T-helper 2 cell treated with Interferon-gamma antibody and Interleukin-4, amounts not matched to agents 5 μg/mL and 100 μg/mL, for 36 hours (primary cell): ENCODE results near the gene LUZP1.

Source experiments
- DNase-seq: peaks from one replicate; pipeline ENCODE4 v3.0.0; 2021; ENCODE audit warnings: low spot score
- H3K27ac Mint-ChIP-seq: one replicate; pipeline ENCODE4 v1.8.0; 2021; ENCODE audit warnings: mild to moderate bottlenecking, mixed read lengths
- H3K27me3 Mint-ChIP-seq: one replicate; pipeline ENCODE4 v1.8.0; 2021; ENCODE audit warnings: low read depth, mixed read lengths
- H3K36me3 Mint-ChIP-seq: one replicate; pipeline ENCODE4 v1.8.0; 2021; ENCODE audit warnings: low read depth, mixed read lengths
- H3K4me1 Mint-ChIP-seq: one replicate; pipeline ENCODE4 v1.8.0; 2021; ENCODE audit warnings: low read depth, mixed read lengths
- H3K4me3 Mint-ChIP-seq: one replicate; pipeline ENCODE4 v1.8.0; 2022; ENCODE audit warnings: mild to moderate bottlenecking, moderate library complexity, mixed read lengths
- H3K9me3 Mint-ChIP-seq: one replicate; pipeline ENCODE4 v1.8.0; 2021; ENCODE audit warnings: mixed read lengths

The LUZP1 gene

DNA sequence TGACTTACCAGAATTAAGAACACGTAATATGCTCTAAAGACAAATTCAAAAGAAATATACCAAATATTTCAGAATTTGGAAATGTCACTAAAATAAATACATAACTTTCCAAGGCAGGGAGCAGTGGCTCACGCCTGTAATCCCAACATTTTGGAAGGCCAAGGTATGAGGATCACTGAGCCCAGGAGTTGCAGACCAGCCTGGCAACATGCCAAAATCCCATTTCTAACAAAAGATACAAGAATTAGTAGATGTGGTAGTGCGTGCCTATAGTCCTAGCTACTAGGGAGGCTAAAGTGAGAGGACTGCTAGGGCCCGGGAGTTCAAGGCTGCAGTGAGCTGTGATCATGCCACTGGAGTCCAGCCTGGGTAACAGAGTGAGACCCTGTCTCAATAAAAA is 11.7 kb downstream of the LUZP1 start:
- no peak overlapping the region for H3K27ac Mint-ChIP-seq

DNA sequence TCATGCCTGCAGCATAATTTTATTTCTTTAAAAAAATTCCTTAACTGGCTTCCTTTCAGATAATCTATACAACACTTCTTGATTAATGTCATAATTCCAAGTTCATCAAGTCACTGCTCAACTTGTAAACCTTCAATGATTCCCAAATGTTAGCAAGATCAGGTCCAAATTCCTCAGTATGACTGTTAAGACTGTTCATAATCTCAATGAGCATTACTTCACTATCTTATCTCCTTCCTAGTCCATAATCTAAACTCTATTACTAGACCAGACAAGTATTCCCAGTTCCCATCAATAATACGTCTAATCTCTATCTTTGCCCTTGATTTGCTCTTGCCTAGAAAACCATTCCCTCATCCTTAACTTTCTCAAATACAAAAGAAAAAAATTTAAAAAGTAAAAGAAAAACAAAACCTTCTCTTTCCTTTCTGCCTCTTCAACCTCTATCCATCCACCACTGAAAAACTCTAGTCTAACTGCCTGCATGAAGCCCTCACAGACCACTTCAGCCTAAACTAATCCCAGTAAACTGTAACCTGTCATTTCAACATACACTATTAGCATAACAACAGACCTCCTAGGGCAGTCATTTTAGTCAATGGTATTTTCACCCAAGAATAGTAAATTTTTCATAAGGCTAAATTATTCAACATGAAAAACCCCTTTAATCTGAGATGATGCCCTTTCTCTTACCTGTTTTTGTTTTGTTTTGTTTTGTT is 15.5 kb downstream of the LUZP1 start:
- peaks cover 14% of the 10 kb centered on the region for H3K4me1 Mint-ChIP-seq
- no peak overlapping the region for H3K4me3 Mint-ChIP-seq
- H3K36me3 Mint-ChIP-seq, result no peaks in the 10 kb centered on the region
- no peak for DNase-seq
- no peaks in the 10 kb centered on the region for H3K9me3 Mint-ChIP-seq
- H3K27me3 Mint-ChIP-seq, result no peaks in the 10 kb centered on the region
- H3K27ac Mint-ChIP-seq, result no peak overlapping the region

More for the DNA sequence above, 11.7 kb downstream of the LUZP1 start:
- Mint-ChIP-seq H3K4me3 (no peak overlapping the region), H3K27me3 (no peaks in the 10 kb centered on the region), H3K36me3 (no peaks in the 10 kb centered on the region), H3K9me3 (no peaks in the 10 kb centered on the region), H3K4me1 (peaks cover 3% of the 10 kb centered on the region)
- DNase-seq, result no peak

DNA sequence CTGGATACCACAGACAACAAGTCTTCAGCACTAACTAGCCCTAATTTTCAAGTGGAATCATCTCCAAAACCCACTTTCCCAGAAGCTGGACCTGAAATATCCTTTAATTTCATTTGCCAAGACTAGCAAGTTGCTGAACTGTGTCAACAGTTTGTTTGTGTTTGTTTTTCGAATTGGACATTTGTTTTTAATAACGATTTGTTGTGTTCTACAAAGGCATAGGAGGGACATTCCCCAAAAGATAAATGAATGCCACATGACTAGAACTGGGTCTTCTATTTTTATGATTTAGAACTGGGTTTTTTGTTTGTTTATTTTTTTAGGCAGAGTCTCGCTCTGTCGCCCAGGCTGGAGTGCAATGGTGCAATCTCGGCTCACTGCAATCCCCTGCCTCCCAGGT is 17.9 kb downstream of the LUZP1 start:
- no peak for DNase-seq
- H3K36me3 Mint-ChIP-seq, result no peaks in the 10 kb centered on the region
- H3K27ac Mint-ChIP-seq, result no peak overlapping the region
- no peaks in the 10 kb centered on the region for H3K27me3 Mint-ChIP-seq
- no peak overlapping the region for H3K4me3 Mint-ChIP-seq
- H3K4me1 Mint-ChIP-seq, result peaks cover 20% of the 10 kb centered on the region
- H3K9me3 Mint-ChIP-seq, result no peaks in the 10 kb centered on the region

DNA sequence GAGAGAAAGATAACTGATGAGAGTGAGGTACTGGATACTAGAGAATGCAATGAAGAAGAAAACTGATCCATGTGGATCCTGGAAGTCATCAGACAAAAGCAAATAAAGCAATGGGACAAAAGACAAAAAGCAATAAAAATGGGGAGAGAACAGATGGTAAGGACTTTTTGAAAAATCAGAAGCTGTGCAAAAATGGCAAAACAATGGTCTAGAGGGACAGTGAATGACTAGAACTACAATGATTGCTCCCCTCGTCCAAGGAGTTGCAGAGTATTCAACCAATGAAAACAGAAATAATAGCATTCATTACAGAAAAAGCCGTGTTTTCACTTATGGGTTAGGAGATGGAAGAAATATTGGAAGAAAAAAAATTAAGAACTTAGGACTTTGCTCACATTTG is 18.5 kb downstream of the LUZP1 start:
- Mint-ChIP-seq H3K4me3 (no peak overlapping the region), H3K36me3 (no peaks in the 10 kb centered on the region)

DNA sequence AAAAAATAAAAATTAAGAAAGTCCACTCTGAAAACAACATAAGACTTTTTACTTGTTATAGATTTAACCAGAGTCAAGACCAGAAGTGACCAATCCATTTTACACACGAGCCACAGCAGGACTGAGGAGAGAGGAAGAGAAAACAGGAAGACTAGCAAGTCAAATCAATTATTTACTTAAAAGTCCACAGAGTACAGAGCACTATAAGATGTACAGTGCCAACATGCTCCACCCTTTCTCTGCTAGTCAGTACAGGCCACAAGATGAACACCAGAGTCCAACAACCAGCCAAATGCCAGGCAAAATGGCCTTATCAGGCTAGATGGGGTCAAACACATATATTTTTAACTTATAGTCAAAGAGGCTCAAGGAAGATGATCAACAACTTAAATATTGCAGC is 19.5 kb downstream of the LUZP1 start:
- H3K27ac Mint-ChIP-seq, result peak overlapping the region; percentile 16
- peaks cover 18% of the 10 kb centered on the region for H3K4me1 Mint-ChIP-seq
- no peak overlapping the region for H3K4me3 Mint-ChIP-seq
- H3K9me3 Mint-ChIP-seq, result no peaks in the 10 kb centered on the region
- H3K27me3 Mint-ChIP-seq, result no peaks in the 10 kb centered on the region
- H3K36me3 Mint-ChIP-seq, result no peaks in the 10 kb centered on the region
- DNase-seq, result no peak

More for the DNA sequence above, 18.5 kb downstream of the LUZP1 start:
- H3K4me1 Mint-ChIP-seq, result peaks cover 20% of the 10 kb centered on the region
- no peaks in the 10 kb centered on the region for H3K9me3 Mint-ChIP-seq
- DNase-seq, result no peak
- H3K27me3 Mint-ChIP-seq, result no peaks in the 10 kb centered on the region
- H3K27ac Mint-ChIP-seq, result no peak overlapping the region

DNA sequence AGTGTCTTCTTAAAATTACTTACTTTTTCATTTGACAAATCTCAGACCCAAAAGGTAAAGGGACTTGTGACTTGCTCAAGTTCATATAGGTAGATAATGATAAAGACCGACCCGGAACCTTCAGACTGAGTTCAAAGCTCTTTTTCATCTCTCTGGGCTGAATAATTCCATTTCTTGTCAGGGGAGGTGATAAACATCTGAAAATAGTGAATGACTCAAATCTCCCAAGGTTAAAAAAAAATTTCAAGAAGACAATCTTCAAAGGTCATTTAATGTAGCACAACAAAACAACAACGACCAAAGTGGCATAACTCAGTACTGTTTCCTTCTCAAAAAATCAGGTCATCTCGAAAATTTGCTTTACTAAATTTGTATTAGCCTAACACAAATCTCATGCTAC is 20.6 kb downstream of the LUZP1 start:
- H3K9me3 Mint-ChIP-seq, result no peaks in the 10 kb centered on the region
- DNase-seq, result no peak
- H3K27me3 Mint-ChIP-seq, result no peaks in the 10 kb centered on the region
- H3K27ac Mint-ChIP-seq, result peak overlapping the region; percentile 79
- peak overlapping the region; percentile 57 for H3K4me3 Mint-ChIP-seq
- H3K36me3 Mint-ChIP-seq, result no peaks in the 10 kb centered on the region
- peaks cover 18% of the 10 kb centered on the region for H3K4me1 Mint-ChIP-seq

DNA sequence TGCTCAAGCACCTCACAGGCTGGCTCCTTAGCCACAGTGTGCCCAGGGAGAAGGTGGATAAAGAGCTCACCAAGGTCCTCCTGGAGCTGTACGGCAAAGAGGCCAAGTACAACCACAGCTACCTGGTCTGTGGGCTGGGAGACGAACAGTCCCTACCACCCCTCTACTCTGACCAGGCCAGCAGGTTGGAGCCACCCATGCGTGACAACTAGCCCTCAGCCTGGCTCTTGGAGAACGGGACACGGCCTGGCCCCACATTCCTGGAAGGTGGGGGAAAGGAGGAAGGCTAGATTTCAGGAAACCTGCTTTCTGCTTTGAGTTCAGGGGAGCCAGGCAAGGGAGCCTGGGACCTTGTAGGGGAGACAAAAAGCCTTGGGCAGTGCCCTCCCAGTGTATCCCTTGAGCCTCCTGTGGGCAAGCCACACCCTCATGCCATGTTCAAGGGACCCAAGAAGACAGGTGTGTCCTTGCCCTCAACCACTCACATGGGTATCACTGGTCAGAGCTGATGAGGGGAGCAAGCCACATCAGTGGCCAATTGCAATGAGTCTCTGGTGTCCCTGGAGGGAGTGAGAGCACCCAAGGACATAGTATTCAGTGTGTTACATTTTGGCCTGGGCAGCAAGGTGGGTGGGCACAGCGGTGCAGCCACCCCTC is 27.6 kb downstream of the LUZP1 start:
- Mint-ChIP-seq H3K27ac (peak overlapping the region; percentile 7), H3K27me3 (no peaks in the 10 kb centered on the region), H3K9me3 (no peaks in the 10 kb centered on the region), H3K36me3 (no peaks in the 10 kb centered on the region), H3K4me1 (peaks cover 1% of the 10 kb centered on the region), H3K4me3 (no peak overlapping the region)
- no peak for DNase-seq

DNA sequence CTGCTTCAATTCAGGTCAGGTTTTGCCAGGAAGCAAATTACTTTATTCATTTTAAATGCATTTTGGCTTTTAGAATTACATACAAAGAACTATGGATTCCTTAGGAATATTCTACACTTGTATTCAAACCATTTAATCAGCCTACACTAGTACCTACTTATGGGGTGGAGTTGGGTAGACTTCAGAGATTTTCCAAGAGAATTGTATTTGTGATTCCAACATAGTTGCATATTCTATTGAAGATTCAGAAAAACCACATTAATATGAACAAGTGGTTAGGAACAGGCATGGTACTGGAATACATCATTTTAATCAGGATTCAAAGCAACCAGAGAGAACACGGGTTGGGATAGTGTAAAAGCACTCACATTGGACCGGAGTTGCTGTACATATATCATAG is 33.4 kb downstream of the LUZP1 start:
- Mint-ChIP-seq H3K27ac (no peak overlapping the region), H3K36me3 (no peaks in the 10 kb centered on the region), H3K9me3 (no peaks in the 10 kb centered on the region), H3K4me3 (no peak overlapping the region), H3K4me1 (no peaks in the 10 kb centered on the region), H3K27me3 (no peaks in the 10 kb centered on the region)
- DNase-seq, result no peak

DNA sequence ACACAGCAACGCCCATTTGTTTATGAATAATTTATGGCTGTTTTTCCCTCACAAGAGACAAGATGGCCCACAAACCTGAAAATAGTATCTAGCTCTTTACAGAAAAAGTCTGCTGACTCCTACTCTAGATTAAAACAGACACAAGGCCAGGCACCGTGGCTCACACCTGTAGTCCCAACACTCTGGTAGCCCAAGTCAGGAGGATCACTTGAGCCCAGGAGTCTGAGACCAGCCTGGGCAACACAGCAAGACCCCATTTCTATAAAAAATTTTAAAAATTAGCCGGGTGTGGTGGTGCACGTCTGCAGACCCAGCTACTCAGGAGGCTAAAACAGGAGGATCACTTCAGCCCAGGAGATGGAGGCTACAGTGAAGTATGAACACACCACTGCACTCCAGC is 34.6 kb downstream of the LUZP1 start:
- Mint-ChIP-seq H3K4me1 (no peaks in the 10 kb centered on the region), H3K4me3 (no peak overlapping the region), H3K27ac (no peak overlapping the region), H3K9me3 (no peaks in the 10 kb centered on the region), H3K27me3 (no peaks in the 10 kb centered on the region), H3K36me3 (peaks cover 1% of the 10 kb centered on the region)
- no peak for DNase-seq

DNA sequence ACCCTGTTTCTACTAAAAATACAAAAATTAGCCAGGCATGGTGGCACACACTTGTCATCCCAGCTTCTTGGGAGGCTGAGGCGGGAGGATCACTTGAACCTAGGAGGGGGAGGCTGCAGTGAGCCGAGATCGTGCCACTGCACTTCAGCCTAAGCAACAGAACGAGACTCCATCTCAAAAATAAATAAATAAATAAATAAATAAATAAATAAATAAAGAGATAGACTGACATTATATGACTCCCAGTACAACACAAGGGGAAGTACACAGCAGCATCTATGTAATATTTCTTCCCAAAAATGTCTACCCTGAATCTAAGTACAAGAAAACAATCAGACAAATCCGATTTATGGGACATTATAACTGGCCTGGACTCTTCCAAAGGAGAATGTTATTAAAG is 35.1 kb downstream of the LUZP1 start:
- no peaks in the 10 kb centered on the region for H3K27me3 Mint-ChIP-seq
- DNase-seq, result no peak
- no peaks in the 10 kb centered on the region for H3K9me3 Mint-ChIP-seq
- no peaks in the 10 kb centered on the region for H3K4me1 Mint-ChIP-seq
- no peak overlapping the region for H3K27ac Mint-ChIP-seq
- no peak overlapping the region for H3K4me3 Mint-ChIP-seq
- peaks cover 1% of the 10 kb centered on the region for H3K36me3 Mint-ChIP-seq

DNA sequence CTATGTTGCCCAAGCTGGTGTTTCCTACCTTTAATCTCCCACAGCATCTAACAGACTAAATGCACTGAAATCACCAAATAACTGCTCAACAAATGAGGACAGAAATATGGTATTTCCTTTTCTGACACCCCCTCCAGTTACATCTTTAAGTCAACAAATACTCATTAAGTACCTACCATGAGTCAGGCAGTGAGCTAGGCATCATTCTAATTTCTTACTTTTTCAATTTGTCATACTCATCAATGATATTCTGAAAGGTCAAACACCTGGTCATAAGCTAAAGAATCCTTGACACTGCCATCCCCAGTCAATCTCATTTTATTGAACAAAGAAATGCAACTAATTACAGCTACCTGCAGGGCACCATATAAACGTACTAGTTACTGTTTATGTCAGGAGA is 36.6 kb downstream of the LUZP1 start:
- Mint-ChIP-seq H3K4me3 (no peak overlapping the region), H3K4me1 (no peaks in the 10 kb centered on the region), H3K36me3 (peaks cover 1% of the 10 kb centered on the region), H3K27me3 (no peaks in the 10 kb centered on the region), H3K27ac (no peak overlapping the region), H3K9me3 (no peaks in the 10 kb centered on the region)
- no peak for DNase-seq

DNA sequence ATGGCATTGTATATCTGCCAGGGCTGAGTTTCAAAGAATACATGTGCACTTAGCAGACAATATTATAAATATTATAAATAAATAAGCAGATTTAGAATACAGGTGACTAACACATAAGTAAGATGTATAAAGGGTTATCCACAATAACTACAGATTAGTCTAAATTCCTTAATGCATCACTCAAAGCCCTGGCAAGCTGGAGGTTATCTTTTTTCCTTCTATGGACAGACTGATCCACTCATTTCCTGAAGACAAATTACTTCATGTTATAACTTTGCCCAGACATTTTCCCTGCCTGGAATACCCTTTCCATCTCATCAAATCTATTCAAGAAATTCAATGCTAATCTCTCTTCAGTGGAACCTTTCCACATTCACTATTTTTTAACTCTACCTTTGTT is 38.8 kb downstream of the LUZP1 start:
- Mint-ChIP-seq H3K4me1 (peaks cover 8% of the 10 kb centered on the region), H3K27me3 (no peaks in the 10 kb centered on the region), H3K36me3 (peaks cover 1% of the 10 kb centered on the region), H3K9me3 (no peaks in the 10 kb centered on the region), H3K4me3 (no peak overlapping the region), H3K27ac (no peak overlapping the region)
- no peak for DNase-seq

DNA sequence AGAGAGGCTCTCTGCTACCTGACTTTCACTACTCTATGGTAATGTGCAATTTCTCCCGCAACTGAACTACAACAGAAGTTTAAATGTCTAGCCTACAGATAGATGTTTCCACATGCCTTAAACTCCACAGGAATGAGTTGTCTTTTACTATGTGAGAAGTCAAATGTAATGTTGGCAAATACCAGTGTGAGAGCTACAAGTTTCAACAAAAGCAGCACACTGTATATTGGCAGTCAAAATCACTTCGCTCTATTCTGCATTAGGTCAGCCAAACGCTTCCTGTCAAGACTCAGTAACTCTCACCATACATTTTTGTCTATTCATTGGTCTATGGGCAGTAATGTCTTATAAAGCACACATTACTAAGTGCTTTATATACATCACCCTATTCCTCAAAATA is 41.9 kb downstream of the LUZP1 start:
- Mint-ChIP-seq H3K27ac (no peak overlapping the region), H3K27me3 (no peaks in the 10 kb centered on the region), H3K36me3 (peaks cover 1% of the 10 kb centered on the region), H3K9me3 (no peaks in the 10 kb centered on the region), H3K4me1 (peaks cover 16% of the 10 kb centered on the region), H3K4me3 (no peak overlapping the region)
- no peak for DNase-seq

DNA sequence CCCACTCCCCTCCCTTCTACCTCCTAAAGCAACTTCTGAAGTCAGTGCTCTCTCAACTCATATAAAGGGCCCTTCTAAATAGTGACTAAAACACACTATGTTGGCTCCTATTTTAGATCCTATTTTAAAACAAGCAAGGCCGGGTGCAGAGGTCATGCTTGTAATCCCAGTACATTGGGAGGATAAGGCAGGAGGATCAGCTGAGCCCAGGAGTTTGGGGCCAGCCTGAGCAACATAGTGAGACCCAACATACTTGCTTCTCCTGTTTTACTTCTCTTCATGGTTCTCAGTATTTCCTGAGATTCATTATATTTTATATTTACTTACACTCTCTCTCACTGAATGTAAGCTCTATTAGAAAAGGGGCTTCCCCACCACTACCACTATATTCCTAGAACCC is 42.5 kb downstream of the LUZP1 start:
- peaks cover 1% of the 10 kb centered on the region for H3K36me3 Mint-ChIP-seq
- H3K4me3 Mint-ChIP-seq, result no peak overlapping the region
- no peak for DNase-seq
- H3K27ac Mint-ChIP-seq, result no peak overlapping the region
- peaks cover 16% of the 10 kb centered on the region for H3K4me1 Mint-ChIP-seq
- no peaks in the 10 kb centered on the region for H3K27me3 Mint-ChIP-seq
- no peaks in the 10 kb centered on the region for H3K9me3 Mint-ChIP-seq

DNA sequence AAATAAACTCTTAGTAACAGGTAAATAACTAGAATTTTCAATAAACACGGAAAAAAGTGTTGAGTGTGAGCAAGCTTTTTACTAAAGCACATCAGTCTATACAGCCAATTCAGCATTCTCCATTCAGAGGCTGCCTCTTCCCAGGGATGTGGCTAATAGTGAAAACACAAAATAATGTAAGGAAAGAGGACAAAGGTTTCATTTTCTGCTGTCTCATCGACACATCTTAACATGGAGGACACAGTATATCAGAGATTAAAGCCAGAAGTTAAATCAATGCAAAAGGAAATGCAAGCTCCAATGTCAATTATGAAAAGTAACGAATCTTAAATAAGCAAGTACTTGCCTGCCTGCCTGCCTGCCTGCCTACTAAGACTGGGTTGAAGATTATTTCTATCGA is 43.2 kb downstream of the LUZP1 start:
- no peaks in the 10 kb centered on the region for H3K27me3 Mint-ChIP-seq
- H3K36me3 Mint-ChIP-seq, result peaks cover 1% of the 10 kb centered on the region
- H3K27ac Mint-ChIP-seq, result no peak overlapping the region
- peaks cover 18% of the 10 kb centered on the region for H3K4me1 Mint-ChIP-seq
- H3K4me3 Mint-ChIP-seq, result no peak overlapping the region
- DNase-seq, result no peak
- no peaks in the 10 kb centered on the region for H3K9me3 Mint-ChIP-seq
